Fibroblast of lung (primary cell): ENCODE measurements around the gene EMILIN3. TPM values are rescaled to one million over a fixed set of nuclear protein-coding genes. Genes with fewer than 3 reads are reported as not detected.

ENCODE experiments used
- DNase-seq, 2 donors: peaks; one replicate each; pipeline versions ENCODE4 v3.0.0 to v3.0.0-alpha.2; 2010; ENCODE audit warnings: low read depth in 2 of 2
- H2AFZ ChIP-seq: 2 replicates; pipeline ENCODE4 v1.5.1; 2012; ENCODE audit warnings: low read length, control low read depth, inconsistent platforms
- H3K27ac ChIP-seq: 2 replicates; pipeline ENCODE4 v1.5.1; 2011; ENCODE audit warnings: low read length, control low read depth; ENCODE audit not compliant: insufficient read depth
- H3K27me3 ChIP-seq: 2 replicates; pipeline ENCODE4 v1.5.1; 2011; ENCODE audit warnings: mild to moderate bottlenecking, low read length; ENCODE audit not compliant: control insufficient read depth, insufficient read depth
- H3K36me3 ChIP-seq: 2 replicates; pipeline ENCODE4 v1.5.1; 2011; ENCODE audit warnings: low read length; ENCODE audit not compliant: control insufficient read depth, insufficient read depth
- H3K4me1 ChIP-seq: 2 replicates; pipeline ENCODE4 v1.5.1; 2011; ENCODE audit warnings: low read length; ENCODE audit not compliant: control insufficient read depth, insufficient read depth; ENCODE audit errors: extremely low read depth
- H3K4me2 ChIP-seq: 2 replicates; pipeline ENCODE4 v1.5.1; 2011; ENCODE audit warnings: low read length, control low read depth; ENCODE audit not compliant: insufficient read depth; ENCODE audit errors: extremely low read depth
- H3K4me3 ChIP-seq, 4 experiments: fragments of 200-600 bp in 1 of 4; sonication (generic) in 1 of 4; replicated peaks in 1 of 4; 2 replicates each; pipeline ENCODE4 v1.5.1; 2011 to 2016; ENCODE audit warnings: low read length in 4 of 4, low read depth in 3 of 4, mild to moderate bottlenecking in 3 of 4, control low read depth in 2 of 4, inconsistent platforms in 1 of 4, mixed read lengths in 1 of 4; ENCODE audit not compliant: insufficient read depth in 1 of 4; ENCODE audit errors: control extremely low read depth in 1 of 4
- H3K79me2 ChIP-seq: 2 replicates; pipeline ENCODE4 v1.5.1; 2012; ENCODE audit warnings: mild to moderate bottlenecking, low read length, inconsistent platforms; ENCODE audit not compliant: control insufficient read depth, insufficient read depth
- H3K9ac ChIP-seq: 2 replicates; pipeline ENCODE4 v1.5.1; 2011; ENCODE audit warnings: mild to moderate bottlenecking, low read length, control low read depth; ENCODE audit not compliant: insufficient read depth
- H3K9me3 ChIP-seq: 2 replicates; pipeline ENCODE4 v1.5.1; 2012; ENCODE audit warnings: low read depth, low read length; ENCODE audit not compliant: control insufficient read depth, insufficient read depth
- H4K20me1 ChIP-seq: 2 replicates; pipeline ENCODE4 v1.5.1; 2011; ENCODE audit warnings: low read length; ENCODE audit not compliant: control insufficient read depth, insufficient read depth; ENCODE audit errors: extremely low read depth
- CTCF ChIP-seq, 2 donors: IDR thresholded peaks in 1 of 2; conservative IDR thresholded peaks in 1 of 2; 1 replicate in 1 of 2; 2 replicates in 1 of 2; pipeline ENCODE4 v1.5.1; 2011 to 2012; ENCODE audit warnings: low read length in 2 of 2, control low read depth in 1 of 2, inconsistent platforms in 1 of 2, low read depth in 1 of 2, mild to moderate bottlenecking in 1 of 2
- EZH2 ChIP-seq: IDR thresholded peaks from 2 replicates; pipeline ENCODE4 v1.5.1; 2012; ENCODE audit warnings: low read length, control low read depth, mild to moderate bottlenecking; ENCODE audit errors: missing control alignments
- polyA plus RNA-seq, 2 donors: library from polyadenylated mRNA; depleted of rRNA in 1 of 2; stranded (reverse) in 1 of 2; unstranded in 1 of 2; fragments of >200 nt; gene quantifications; 2 replicates each; pipeline ENCODE4 v1.2.1, GENCODE V29; 2011 to 2012; ENCODE audit warnings: missing spikeins in 1 of 2
- total RNA-seq: library from RNA; depleted of rRNA; stranded (reverse); fragments of >200 nt; gene quantifications from 2 replicates; pipeline ENCODE4 v1.2.1, GENCODE V29; 2014

The EMILIN3 gene
- total and polyA plus RNA-seq, 2 donors (not counting 1 experiment from before 2014, with no cell fraction given): 0.05 to 0.17 TPM

GRCh38 chr20:41353530-41353929 lies 13.1 kb downstream of the EMILIN3 start:
- Histone ChIP-seq H3K79me2 (no peaks in the 10 kb centered on the region), H3K4me1 (no peaks in the 10 kb centered on the region), H4K20me1 (no peaks in the 10 kb centered on the region), H2AFZ (no peak overlapping the region), H3K27ac (no peak overlapping the region), H3K36me3 (no peaks in the 10 kb centered on the region), H3K4me3 (no peak overlapping the region), H3K4me2 (no peak overlapping the region), H3K9ac (no peak overlapping the region), H3K9me3 (no peaks in the 10 kb centered on the region), H3K27me3 (no peaks in the 10 kb centered on the region)
- no peak for TF ChIP-seq CTCF (conservative IDR thresholded peaks at IDR 0.05 in 1 of 2, IDR thresholded peaks at IDR 0.05 in 1 of 2; ENCODE audit: low read depth in 1 of 2, low read length in 2 of 2)
- TF ChIP-seq EZH2: no peak
- no peak for DNase-seq

GRCh38 chr20:41352666-41353065 lies 14.0 kb downstream of the EMILIN3 start:
- DNase-seq: no peak
- TF ChIP-seq EZH2 (no peak), CTCF (conservative IDR thresholded peaks at IDR 0.05 in 1 of 2, IDR thresholded peaks at IDR 0.05 in 1 of 2; ENCODE audit: low read depth in 1 of 2, low read length in 2 of 2) (no peak)
- no peaks in the 10 kb centered on the region for H3K79me2 ChIP-seq
- H3K27me3 ChIP-seq: no peaks in the 10 kb centered on the region
- H3K4me3 ChIP-seq: no peak overlapping the region
- no peaks in the 10 kb centered on the region for H3K4me1 ChIP-seq
- H2AFZ ChIP-seq: no peak overlapping the region
- H3K36me3 ChIP-seq: no peaks in the 10 kb centered on the region
- no peaks in the 10 kb centered on the region for H4K20me1 ChIP-seq
- no peak overlapping the region for H3K9ac ChIP-seq
- no peak overlapping the region for H3K27ac ChIP-seq
- H3K9me3 ChIP-seq: no peaks in the 10 kb centered on the region
- no peak overlapping the region for H3K4me2 ChIP-seq

GRCh38 chr20:41352106-41352505 lies 14.5 kb downstream of the EMILIN3 start:
- Histone ChIP-seq H4K20me1 (no peaks in the 10 kb centered on the region), H2AFZ (no peak overlapping the region), H3K4me2 (no peak overlapping the region), H3K79me2 (no peaks in the 10 kb centered on the region), H3K27ac (no peak overlapping the region), H3K4me3 (no peak overlapping the region), H3K27me3 (no peaks in the 10 kb centered on the region), H3K9ac (no peak overlapping the region), H3K36me3 (no peaks in the 10 kb centered on the region), H3K4me1 (no peaks in the 10 kb centered on the region), H3K9me3 (no peaks in the 10 kb centered on the region)
- DNase-seq: no peak
- no peak for TF ChIP-seq CTCF (conservative IDR thresholded peaks at IDR 0.05 in 1 of 2, IDR thresholded peaks at IDR 0.05 in 1 of 2; ENCODE audit: low read depth in 1 of 2, low read length in 2 of 2)
- TF ChIP-seq EZH2: no peak
